Kidney epithelial cell (primary cell): ENCODE results near the gene ABI3BP. TPM values are rescaled to one million over a fixed set of nuclear protein-coding genes. Genes with fewer than 3 reads are reported as not detected.

Experiments
- DNase-seq: peaks from one replicate; pipeline ENCODE4 v3.0.0-alpha.2; 2010; ENCODE audit warnings: low read depth
- H3K27me3 ChIP-seq: 2 replicates; pipeline ENCODE4 v1.6.0; 2011; ENCODE audit warnings: low read length; ENCODE audit not compliant: control insufficient read depth, insufficient read depth
- H3K36me3 ChIP-seq: 2 replicates; pipeline ENCODE4 v1.5.1; 2011; ENCODE audit warnings: low read length; ENCODE audit not compliant: control insufficient read depth, insufficient read depth
- H3K4me3 ChIP-seq: 2 replicates; pipeline ENCODE4 v1.5.1; 2011; ENCODE audit warnings: low read depth, mild to moderate bottlenecking, control low read depth, low read length
- total RNA-seq: library from RNA; depleted of rRNA; stranded (reverse); fragments of >200 nt; gene quantifications from 2 replicates; pipeline ENCODE4 v1.2.3, GENCODE V29; 2015
- TF ChIP-seq, protein P1 (sequence below): IDR thresholded peaks from 2 replicates; pipeline ENCODE4 v1.5.1; 2011; ENCODE audit warnings: mild to moderate bottlenecking, moderate library complexity, low read length, control low read depth, inconsistent platforms; ENCODE audit not compliant: insufficient read depth, poor library complexity, severe bottlenecking

The ABI3BP gene
- total RNA-seq, 1 donor from 2014 or later = 0.84 TPM

DNA sequence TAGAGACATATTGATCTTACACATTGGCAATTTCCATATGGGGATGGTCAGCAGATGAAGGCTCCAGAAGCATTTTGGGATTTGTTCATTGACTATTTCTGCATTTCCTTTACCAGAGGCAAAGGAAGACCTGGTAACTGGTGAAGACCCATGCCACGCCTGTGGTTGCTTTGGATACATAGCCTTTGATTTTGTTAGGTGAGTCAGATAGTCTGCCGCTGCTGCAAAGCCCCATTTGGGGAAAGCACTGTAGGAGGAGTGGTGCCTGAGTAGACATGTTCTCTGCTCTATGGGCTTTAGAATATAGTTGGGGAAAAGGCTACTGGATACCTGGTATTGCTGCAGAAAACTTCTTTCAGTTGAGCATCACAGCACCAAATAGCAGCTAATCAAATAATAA is 227.2 kb downstream of the ABI3BP start:
- Histone ChIP-seq H3K27me3 (no peaks in the 10 kb centered on the region), H3K36me3 (no peaks in the 10 kb centered on the region), H3K4me3 (no peak overlapping the region)
- TF ChIP-seq, protein P1, sequence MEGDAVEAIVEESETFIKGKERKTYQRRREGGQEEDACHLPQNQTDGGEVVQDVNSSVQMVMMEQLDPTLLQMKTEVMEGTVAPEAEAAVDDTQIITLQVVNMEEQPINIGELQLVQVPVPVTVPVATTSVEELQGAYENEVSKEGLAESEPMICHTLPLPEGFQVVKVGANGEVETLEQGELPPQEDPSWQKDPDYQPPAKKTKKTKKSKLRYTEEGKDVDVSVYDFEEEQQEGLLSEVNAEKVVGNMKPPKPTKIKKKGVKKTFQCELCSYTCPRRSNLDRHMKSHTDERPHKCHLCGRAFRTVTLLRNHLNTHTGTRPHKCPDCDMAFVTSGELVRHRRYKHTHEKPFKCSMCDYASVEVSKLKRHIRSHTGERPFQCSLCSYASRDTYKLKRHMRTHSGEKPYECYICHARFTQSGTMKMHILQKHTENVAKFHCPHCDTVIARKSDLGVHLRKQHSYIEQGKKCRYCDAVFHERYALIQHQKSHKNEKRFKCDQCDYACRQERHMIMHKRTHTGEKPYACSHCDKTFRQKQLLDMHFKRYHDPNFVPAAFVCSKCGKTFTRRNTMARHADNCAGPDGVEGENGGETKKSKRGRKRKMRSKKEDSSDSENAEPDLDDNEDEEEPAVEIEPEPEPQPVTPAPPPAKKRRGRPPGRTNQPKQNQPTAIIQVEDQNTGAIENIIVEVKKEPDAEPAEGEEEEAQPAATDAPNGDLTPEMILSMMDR = no peak
- no peak for DNase-seq

DNA sequence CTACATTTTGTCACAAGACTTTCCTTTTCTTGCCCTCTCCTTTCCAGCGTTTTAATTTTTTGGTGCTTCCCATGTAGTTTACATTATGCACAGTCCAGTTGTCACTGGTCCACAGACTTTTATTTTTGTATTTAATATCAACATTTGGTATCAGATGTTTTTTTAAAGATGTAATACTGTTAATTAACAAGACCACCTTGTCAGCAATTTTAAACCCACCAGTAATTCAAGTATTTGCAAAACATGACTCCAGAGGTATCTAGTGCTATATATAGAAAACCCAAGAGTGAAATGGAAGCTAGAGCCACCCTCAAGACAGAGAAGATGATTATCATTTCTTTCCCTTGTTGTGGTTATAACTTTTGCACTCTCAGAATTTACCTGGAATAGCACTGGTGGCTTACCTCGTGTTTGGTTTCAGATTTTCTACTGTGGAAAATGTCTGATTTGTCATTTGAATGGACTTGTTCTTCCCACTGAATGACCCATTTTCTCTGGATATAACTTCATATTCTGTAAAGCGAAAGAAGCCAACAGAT is 227.7 kb downstream of the ABI3BP start:
- no peak overlapping the region for H3K4me3 ChIP-seq
- no peaks in the 10 kb centered on the region for H3K36me3 ChIP-seq
- DNase-seq = no peak
- H3K27me3 ChIP-seq = no peaks in the 10 kb centered on the region
- TF ChIP-seq, protein P1 = no peak

DNA sequence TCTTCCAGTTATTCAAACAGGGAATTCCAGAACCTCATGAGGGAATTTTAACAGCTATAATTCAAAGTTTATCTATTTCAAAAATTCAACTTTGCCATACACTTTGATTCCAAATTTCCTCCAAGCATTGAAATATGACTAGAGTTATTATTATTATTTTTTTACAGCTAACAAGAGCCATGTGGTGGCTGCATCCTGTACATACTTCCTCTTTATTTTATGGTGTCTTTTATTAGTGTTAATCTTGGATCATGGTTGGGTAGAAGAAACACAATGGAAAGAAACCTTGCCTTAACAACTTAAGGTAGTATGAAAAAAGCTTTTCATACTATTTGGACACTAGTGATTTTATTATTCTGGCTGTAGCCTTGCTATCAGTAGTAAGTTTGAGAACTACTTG is 231.3 kb downstream of the ABI3BP start:
- Histone ChIP-seq H3K36me3 (no peaks in the 10 kb centered on the region), H3K27me3 (no peaks in the 10 kb centered on the region), H3K4me3 (no peak overlapping the region)
- TF ChIP-seq, protein P1 = no peak
- no peak for DNase-seq

DNA sequence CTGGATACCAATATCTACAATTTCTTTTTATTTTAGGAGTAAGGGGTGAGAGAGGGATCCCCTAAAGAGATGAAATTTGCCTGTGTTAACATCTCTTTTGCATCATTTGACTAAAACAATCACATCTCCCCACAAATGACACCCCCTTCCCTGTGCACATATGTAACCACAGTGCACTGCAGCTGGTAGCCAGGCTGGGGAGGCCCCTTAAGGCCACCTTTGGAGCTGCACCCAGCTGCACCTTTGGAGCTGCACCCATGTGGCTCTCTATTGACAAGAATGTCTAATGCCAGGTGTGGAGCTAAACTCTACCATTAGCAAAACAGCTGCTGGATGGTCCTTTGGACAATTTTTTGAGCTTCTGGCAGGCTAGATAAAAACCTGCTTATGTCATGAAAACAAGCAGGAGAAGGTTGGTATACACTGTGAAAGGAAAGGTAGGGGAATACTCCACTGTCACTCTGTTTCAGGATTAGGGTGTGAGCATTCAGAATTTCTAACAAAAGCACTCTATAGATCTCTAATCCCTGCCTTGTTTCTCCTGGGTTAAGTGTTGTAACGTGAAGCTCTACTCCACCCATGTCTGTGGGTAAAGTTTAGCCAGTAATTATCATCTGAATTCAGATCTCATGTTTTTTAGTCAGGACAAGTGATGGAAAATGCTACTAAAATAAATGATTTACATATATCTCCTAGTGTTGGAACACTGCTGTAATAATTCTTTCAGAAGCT is 231.8 kb downstream of the ABI3BP start:
- Histone ChIP-seq H3K4me3 (no peak overlapping the region), H3K36me3 (peaks cover 2% of the 10 kb centered on the region), H3K27me3 (no peaks in the 10 kb centered on the region)
- DNase-seq = no peak
- TF ChIP-seq, protein P1 = peak; percentile 23

DNA sequence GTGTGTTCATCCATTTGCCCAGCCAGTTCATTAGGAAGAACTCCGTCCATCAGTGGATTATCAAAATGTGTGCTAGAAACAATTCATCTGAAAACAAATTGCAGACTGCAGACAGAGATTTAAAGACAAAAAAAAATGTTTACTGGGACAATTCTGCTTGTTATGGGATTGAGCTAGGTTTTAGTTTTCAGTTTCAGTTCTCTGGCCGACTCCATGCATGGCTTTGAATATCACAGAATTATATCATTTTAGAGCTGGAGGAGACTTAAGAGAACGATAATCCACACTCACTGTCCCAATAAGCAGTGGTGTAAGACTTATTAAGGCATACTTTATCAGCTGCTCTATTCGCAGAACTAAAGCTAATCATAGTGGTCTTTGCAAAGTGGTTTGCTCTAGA is 232.8 kb downstream of the ABI3BP start:
- H3K36me3 ChIP-seq = peaks cover 2% of the 10 kb centered on the region
- H3K27me3 ChIP-seq = no peaks in the 10 kb centered on the region
- TF ChIP-seq, protein P1 = no peak
- no peak overlapping the region for H3K4me3 ChIP-seq
- no peak for DNase-seq

DNA sequence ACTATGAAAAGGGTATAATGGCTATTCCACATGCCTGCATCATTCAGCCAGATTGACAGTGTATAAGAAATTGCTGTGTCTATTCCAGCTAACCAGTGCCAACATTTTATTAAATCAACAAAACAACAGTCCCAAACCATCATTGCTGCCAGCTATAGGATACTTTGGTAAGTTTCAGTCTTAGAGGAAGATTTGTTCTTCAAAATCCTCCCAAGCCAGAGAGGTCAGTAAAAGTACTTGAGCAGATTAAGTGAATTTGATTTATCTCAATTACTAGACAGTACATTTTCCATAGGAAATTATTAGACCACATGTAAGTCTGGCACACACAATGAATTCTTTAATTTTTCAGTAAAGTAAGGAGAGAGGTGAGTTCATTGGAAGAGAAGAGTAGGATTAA is 233.3 kb downstream of the ABI3BP start:
- TF ChIP-seq, protein P1 = no peak
- H3K27me3 ChIP-seq = no peaks in the 10 kb centered on the region
- no peak overlapping the region for H3K4me3 ChIP-seq
- no peak for DNase-seq
- peaks cover 2% of the 10 kb centered on the region for H3K36me3 ChIP-seq
